Measurements from ENCODE around the gene ANXA2R. TPM values are rescaled to one million over a fixed set of nuclear protein-coding genes. Genes with fewer than 3 reads are reported as not detected.
A peak's percentile ranks its signal among the peaks of the same experiment; 100 is the strongest.

ANXA2R gene
- total and polyA plus RNA-seq, 9 of the 15 experiments (the other 6 are each of a cell fraction or from before 2014, with no cell fraction given), result 2.1 to 4.8 (median 3.4) TPM

- no peak for TF ChIP-seq PTRF (tag; IDR thresholded peaks at IDR 0.05)
- TF ChIP-seq ARNT (IDR thresholded peaks at IDR 0.05), result peak; percentile 44 to 72; a peak in 2 of 4 replicates
- 0 out of 2 replicates have a peak, but pooled peaks have one; percentile 50 for TF ChIP-seq LARP7 (IDR thresholded peaks at IDR 0.05)
- TF ChIP-seq ERF (CRISPR knock-in tag; IDR thresholded peaks at IDR 0.05), result peak; percentile 56; the same call in 1 of the 2 replicates
- peak; percentile 78 for TF ChIP-seq NFRKB (IDR thresholded peaks at IDR 0.05; ENCODE audit: low read depth)
- TF ChIP-seq MXD1 (CRISPR knock-in tag; IDR thresholded peaks at IDR 0.05; ENCODE audit: borderline replicate concordance, poor library complexity, severe bottlenecking), result no peak
- TF ChIP-seq ZNF165 (CRISPR knock-in tag; IDR thresholded peaks at IDR 0.05; ENCODE audit: borderline replicate concordance), result no peak
- no peak for TF ChIP-seq RHOXF2B (CRISPR knock-in tag; conservative IDR thresholded peaks at IDR 0.05)
- no peak for TF ChIP-seq CGGBP1 (CRISPR knock-in tag; IDR thresholded peaks at IDR 0.05)
- peak; percentile 51 for TF ChIP-seq RBBP5 (IDR thresholded peaks at IDR 0.05; ENCODE audit: borderline replicate concordance, insufficient read depth, low read length, poor library complexity, severe bottlenecking)
- TF ChIP-seq SIN3A (IDR thresholded peaks at IDR 0.05; ENCODE audit: borderline replicate concordance in 2 of 2, control insufficient read depth in 1 of 2, low read depth in 2 of 2, low read length in 2 of 2), result peak in 1 of 2 experiments; percentile 41; a peak in 1 of 4 replicates
- peak in 1 of 2 experiments; percentile 38; a peak in 1 of 4 replicates for TF ChIP-seq MLX (CRISPR knock-in tag; conservative IDR thresholded peaks at IDR 0.05)
- TF ChIP-seq ZKSCAN1 (IDR thresholded peaks at IDR 0.05; ENCODE audit: low read depth, low read length), result peak; percentile 70
- TF ChIP-seq NCOR1 (IDR thresholded peaks at IDR 0.05), result peak; percentile 64; the same call in 1 of the 2 replicates
- TF ChIP-seq NEUROD1 (IDR thresholded peaks at IDR 0.05; ENCODE audit: borderline replicate concordance, low read depth, low read length, partially characterized antibody), result peak; percentile 65
- no peak for TF ChIP-seq TAL1 (IDR thresholded peaks at IDR 0.05)
- 0 out of 2 replicates have a peak, but pooled peaks have one; percentile 76 for TF ChIP-seq ZBTB2 (IDR thresholded peaks at IDR 0.05)
- TF ChIP-seq ZNF717 (CRISPR knock-in tag; IDR thresholded peaks at IDR 0.05), result no peak
- TF ChIP-seq ZNF311 (CRISPR knock-in tag; IDR thresholded peaks at IDR 0.05), result 0 out of 2 replicates have a peak, but pooled peaks have one; percentile 38
- no peak for TF ChIP-seq NR0B1 (IDR thresholded peaks at IDR 0.05; ENCODE audit: partially characterized antibody)
- TF ChIP-seq MITF (IDR thresholded peaks at IDR 0.05), result no peak
- peak; percentile 69 for TF ChIP-seq POLR3A (IDR thresholded peaks at IDR 0.05; ENCODE audit: borderline replicate concordance, extremely low read depth, insufficient read depth, insufficient read length)
Measured at GRCh38 chr5:43008363-43009153, 31.6 kb downstream of the ANXA2R start (continued).

Measured in K562 (cell line).